OCI-LY7 (cell line): ENCODE measurements around the gene YY1.

Experiments used
- EZH2phosphoT487 ChIP-seq: fragments of 200-600 bp; sonication (generic); IDR thresholded peaks from 2 replicates; pipeline ENCODE4 v1.6.1; 2018; ENCODE audit warnings: low read depth, borderline replicate concordance, mild to moderate bottlenecking, mixed run types, antibody characterized with exemption, low read length, moderate library complexity, mixed read lengths
- TF ChIP-seq, protein P1 (sequence below): fragments of 200-600 bp; sonication (generic); conservative IDR thresholded peaks from 2 replicates; pipeline ENCODE4 v1.5.1; 2014; ENCODE audit warnings: mild to moderate bottlenecking, antibody characterized with exemption, low read length, moderate library complexity, mixed read lengths

DNA sequence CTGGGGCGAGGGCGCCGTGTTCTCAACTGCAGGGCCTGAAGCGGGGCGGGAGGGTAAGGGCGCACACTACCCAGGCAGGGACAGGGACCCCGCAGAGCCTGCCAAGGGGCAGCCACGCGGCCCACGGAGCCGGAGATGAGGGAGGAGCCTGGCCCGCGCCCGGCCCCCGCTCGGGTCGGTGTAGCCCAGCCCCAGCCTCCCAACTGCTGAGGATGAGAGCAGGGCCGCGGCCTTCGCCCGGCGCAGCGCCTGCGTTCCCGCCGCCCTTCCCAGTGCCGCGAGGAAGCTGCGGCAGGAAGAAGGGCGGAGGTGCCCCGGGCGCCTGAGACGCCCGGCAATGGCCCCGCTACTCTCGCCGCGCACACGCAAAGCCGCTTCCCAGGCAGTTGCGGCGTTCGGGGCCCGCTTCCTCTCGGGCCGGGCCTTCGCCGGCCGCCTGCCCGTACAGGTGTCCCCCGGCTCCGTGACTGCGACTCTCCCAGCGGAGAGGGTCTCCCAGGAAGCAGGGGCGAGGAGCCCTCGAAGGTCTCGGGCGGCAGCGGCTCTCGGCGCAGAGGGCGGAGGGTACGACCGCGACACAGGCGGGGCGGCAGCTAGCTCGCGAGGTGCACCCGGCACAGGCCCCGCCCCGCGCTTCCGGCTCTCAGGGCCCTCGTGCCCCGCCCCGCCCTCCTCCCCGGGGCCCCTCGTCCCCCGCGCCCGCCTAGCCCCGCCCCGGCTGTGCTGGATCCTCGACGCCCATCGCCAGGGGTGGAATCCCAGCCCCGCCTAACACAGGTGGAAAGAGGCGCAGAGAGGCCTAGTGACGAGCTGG, 24.8 kb upstream of the YY1 start:
- TF ChIP-seq, protein P1, sequence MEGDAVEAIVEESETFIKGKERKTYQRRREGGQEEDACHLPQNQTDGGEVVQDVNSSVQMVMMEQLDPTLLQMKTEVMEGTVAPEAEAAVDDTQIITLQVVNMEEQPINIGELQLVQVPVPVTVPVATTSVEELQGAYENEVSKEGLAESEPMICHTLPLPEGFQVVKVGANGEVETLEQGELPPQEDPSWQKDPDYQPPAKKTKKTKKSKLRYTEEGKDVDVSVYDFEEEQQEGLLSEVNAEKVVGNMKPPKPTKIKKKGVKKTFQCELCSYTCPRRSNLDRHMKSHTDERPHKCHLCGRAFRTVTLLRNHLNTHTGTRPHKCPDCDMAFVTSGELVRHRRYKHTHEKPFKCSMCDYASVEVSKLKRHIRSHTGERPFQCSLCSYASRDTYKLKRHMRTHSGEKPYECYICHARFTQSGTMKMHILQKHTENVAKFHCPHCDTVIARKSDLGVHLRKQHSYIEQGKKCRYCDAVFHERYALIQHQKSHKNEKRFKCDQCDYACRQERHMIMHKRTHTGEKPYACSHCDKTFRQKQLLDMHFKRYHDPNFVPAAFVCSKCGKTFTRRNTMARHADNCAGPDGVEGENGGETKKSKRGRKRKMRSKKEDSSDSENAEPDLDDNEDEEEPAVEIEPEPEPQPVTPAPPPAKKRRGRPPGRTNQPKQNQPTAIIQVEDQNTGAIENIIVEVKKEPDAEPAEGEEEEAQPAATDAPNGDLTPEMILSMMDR: no peak
- no peak for TF ChIP-seq EZH2phosphoT487
